Measurements from ENCODE around the gene ATP6V0C. TPM values are rescaled to one million over a fixed set of nuclear protein-coding genes. Genes with fewer than 3 reads are reported as not detected.

The ATP6V0C gene
- total and polyA plus RNA-seq, 2 of the 8 experiments (the other 6 are each of a cell fraction or from before 2014, with no cell fraction given), result 125 to 176 TPM

- H3K23ac ChIP-seq (ENCODE audit: insufficient read length), result no peak within 1 kb of the TSS
- peaks cover 2 to 15% (median 5%) of the 10 kb centered on the region in 4 experiments; a peak in 5 of 8 replicates for H3K36me3 ChIP-seq (ENCODE audit: control insufficient read depth in 2 of 4, insufficient read depth in 4 of 4, low read length in 3 of 4)
- 9% methylated on average over 22 of the region's 83 CpGs; no CpG with 5 or more reads in 1 of the 2 experiments for WGBS, 2 experiments (ENCODE audit: extremely low coverage in 1 of 2, insufficient coverage in 1 of 2, insufficient read length in 1 of 2, insufficient replicate concordance in 2 of 2, low coverage in 1 of 2, low lambda C conversion rate in 2 of 2, missing lambda C conversion rate in 1 of 2)
- no peak within 1 kb of the TSS for H2BK5ac ChIP-seq (ENCODE audit: low read depth, low read length)
- no peak within 1 kb of the TSS for H2BK15ac ChIP-seq (ENCODE audit: low read length)
- no peak within 1 kb of the TSS for H3K56ac ChIP-seq (replicated peaks; ENCODE audit: insufficient read length, low read depth, low read length)
- peaks cover 0 to 16% (median 2%) of the 10 kb centered on the region in 4 experiments; a peak in 5 of 7 replicates for H3K4me1 ChIP-seq (replicated peaks in 1 of 4; ENCODE audit: control insufficient read depth in 3 of 4, insufficient read depth in 4 of 4, low read length in 3 of 4)
- peak within 1 kb of the TSS; percentile 98 for H4K8ac ChIP-seq (ENCODE audit: extremely low read depth, insufficient read depth, low read length)
- H2BK12ac ChIP-seq (ENCODE audit: low read depth, low read length), result no peak within 1 kb of the TSS
- ChIA-PET CTCF (ENCODE audit: partially characterized antibody) (interaction anchor here (0.7 to 1.2 kb wide), 5 partner anchors 8 to 24 kb away, joined by 3 to 5 read pairs (median 3); partner anchors contain the start of gene CEMP1), POLR2A (ENCODE audit: partially characterized antibody) (interaction anchor here (0.6 to 7.6 kb wide), 18 partner anchors 9 to 295 kb away, joined by 3 to 108 read pairs (median 4); partner anchors contain the start of genes CEMP1, ECI1, NTN3 and PDPK1)
- peaks cover 24 to 32% of the 10 kb centered on the region in 2 experiments for H4K20me1 ChIP-seq (replicated peaks in 1 of 2; ENCODE audit: control insufficient read depth in 1 of 2, insufficient read depth in 2 of 2, low read length in 2 of 2)
- H3K27me3 ChIP-seq (replicated peaks in 1 of 4; ENCODE audit: control insufficient read depth in 3 of 4, extremely low read depth in 1 of 4, insufficient read depth in 3 of 4, low read length in 3 of 4), result no peaks in the 10 kb centered on the region
- peak within 1 kb of the TSS; percentile 76 to 92 (median 82) for H3K9ac ChIP-seq (replicated peaks in 1 of 4; ENCODE audit: extremely low read depth in 1 of 4, low read depth in 3 of 4, low read length in 3 of 4)
- H3K18ac ChIP-seq (ENCODE audit: extremely low read depth, low read length), result no peak within 1 kb of the TSS; the same call in 1 of the 2 replicates
- no peak within 1 kb of the TSS for H2BK20ac ChIP-seq (ENCODE audit: low read length)
- DNase-seq (ENCODE audit: low read depth in 1 of 2, low spot score in 2 of 2), result peak in 1 of 2 experiments; percentile 92
- peaks cover 5% of the 10 kb centered on the region; the same call in 1 of the 2 replicates for H3K23me2 ChIP-seq (ENCODE audit: low read depth, low read length)
- no peak within 1 kb of the TSS for H4K91ac ChIP-seq (replicated peaks; ENCODE audit: insufficient read length, low read length)
- H3K79me1 ChIP-seq (ENCODE audit: low read depth, low read length), result peaks cover 26% of the 10 kb centered on the region
- H3K79me2 ChIP-seq (ENCODE audit: control insufficient read depth in 1 of 2, insufficient read depth in 2 of 2, low read length in 2 of 2), result peaks cover 18 to 48% of the 10 kb centered on the region in 2 experiments
- H3K4me3 ChIP-seq (ENCODE audit: extremely low read depth in 1 of 4, insufficient read depth in 2 of 4, low read depth in 3 of 4, low read length in 4 of 4), result peak within 1 kb of the TSS; percentile 45 to 87 (median 80)
- no peak for FAIRE-seq
- no peak within 1 kb of the TSS for H2AFZ ChIP-seq (ENCODE audit: low read length)
- H3K9me3 ChIP-seq (ENCODE audit: insufficient read depth in 2 of 2, low read depth in 1 of 2, low read length in 1 of 2), result no peaks in the 10 kb centered on the region
- H3K14ac ChIP-seq (ENCODE audit: insufficient read length), result no peak within 1 kb of the TSS
- no peak within 1 kb of the TSS for H2AK5ac ChIP-seq (ENCODE audit: low read depth, low read length)
- no peak within 1 kb of the TSS for H2BK120ac ChIP-seq (replicated peaks; ENCODE audit: low read depth, low read length)
- H4K5ac ChIP-seq (ENCODE audit: insufficient read length, low read depth, low read length), result no peak within 1 kb of the TSS
- H3K27ac ChIP-seq (ENCODE audit: low read depth, low read length), result no peak within 1 kb of the TSS
- H3K4ac ChIP-seq (replicated peaks; ENCODE audit: insufficient read length, low read depth, low read length), result no peak within 1 kb of the TSS
- peak within 1 kb of the TSS; percentile 90 for H3K4me2 ChIP-seq (ENCODE audit: insufficient read depth in 1 of 2, low read depth in 2 of 2, low read length in 2 of 2)
- TF ChIP-seq POU5F1 (IDR thresholded peaks at IDR 0.05; ENCODE audit: low read depth, low read length) (no peak), EP300 (IDR thresholded peaks at IDR 0.05; ENCODE audit: borderline replicate concordance in 1 of 2, low read depth in 2 of 2, low read length in 2 of 2) (peak in 1 of 2 experiments; percentile 85; a peak in 1 of 3 replicates), POLR2A (IDR thresholded peaks at IDR 0.05; ENCODE audit: control extremely low read depth in 1 of 2, low read depth in 2 of 2, low read length in 2 of 2) (peak; percentile 60 to 81; a peak in 2 of 3 replicates), CHD2 (IDR thresholded peaks at IDR 0.05; ENCODE audit: low read length) (peak; percentile 79), SIRT6 (IDR thresholded peaks at IDR 0.05; ENCODE audit: low read length) (no peak), RFX5 (IDR thresholded peaks at IDR 0.05; ENCODE audit: borderline replicate concordance, low read depth, low read length) (no peak), HDAC6 (IDR thresholded peaks at IDR 0.05; ENCODE audit: low read depth, low read length) (no peak), CBX8 (IDR thresholded peaks at IDR 0.05; ENCODE audit: borderline replicate concordance, low read depth, low read length) (no peak), SP1 (IDR thresholded peaks at IDR 0.05; ENCODE audit: low read depth, low read length) (no peak), E2F6 (IDR thresholded peaks at IDR 0.05) (peak; percentile 77; the same call in 1 of the 2 replicates), EGR1 (IDR thresholded peaks at IDR 0.05; ENCODE audit: borderline replicate concordance, low read depth, low read length) (peak; percentile 76; the same call in 1 of the 2 replicates)
Observed at GRCh38 chr16:2520097-2520783, 6.5 kb downstream of the ATP6V0C start, which contains the start of gene AMDHD2. TSS of gene AMDHD2 (plus strand) at chr16:2520371. CDS start at chr16:2520459, 88 bp downstream.

Data from H1 (cell line).